Prostate gland (tissue), 2 donors: ENCODE data around the gene CLP1.

Source experiments
- POLR2A ChIP-seq: fragments of 450-650 bp; IDR thresholded peaks from one replicate; pipeline ENCODE4 v1.6.1; 2016; ENCODE audit warnings: antibody characterized with exemption, mild to moderate bottlenecking
- POLR2AphosphoS5 ChIP-seq: sonication (generic); formaldehyde crosslinking; IDR thresholded peaks from one replicate; pipeline ENCODE4 v1.6.1; 2017; ENCODE audit warnings: antibody characterized with exemption
- TF ChIP-seq, protein P1 (sequence below), 4 experiments: fragments of 200-600 bp in 2 of 4; fragments of 450-650 bp in 2 of 4; sonication (generic) in 2 of 4; IDR thresholded peaks; 1 replicate in 3 of 4; 2 replicates in 1 of 4; pipeline ENCODE4 v1.5.1; 2016 to 2019; ENCODE audit warnings: antibody characterized with exemption in 4 of 4, mild to moderate bottlenecking in 2 of 4, moderate library complexity in 2 of 4

DNA sequence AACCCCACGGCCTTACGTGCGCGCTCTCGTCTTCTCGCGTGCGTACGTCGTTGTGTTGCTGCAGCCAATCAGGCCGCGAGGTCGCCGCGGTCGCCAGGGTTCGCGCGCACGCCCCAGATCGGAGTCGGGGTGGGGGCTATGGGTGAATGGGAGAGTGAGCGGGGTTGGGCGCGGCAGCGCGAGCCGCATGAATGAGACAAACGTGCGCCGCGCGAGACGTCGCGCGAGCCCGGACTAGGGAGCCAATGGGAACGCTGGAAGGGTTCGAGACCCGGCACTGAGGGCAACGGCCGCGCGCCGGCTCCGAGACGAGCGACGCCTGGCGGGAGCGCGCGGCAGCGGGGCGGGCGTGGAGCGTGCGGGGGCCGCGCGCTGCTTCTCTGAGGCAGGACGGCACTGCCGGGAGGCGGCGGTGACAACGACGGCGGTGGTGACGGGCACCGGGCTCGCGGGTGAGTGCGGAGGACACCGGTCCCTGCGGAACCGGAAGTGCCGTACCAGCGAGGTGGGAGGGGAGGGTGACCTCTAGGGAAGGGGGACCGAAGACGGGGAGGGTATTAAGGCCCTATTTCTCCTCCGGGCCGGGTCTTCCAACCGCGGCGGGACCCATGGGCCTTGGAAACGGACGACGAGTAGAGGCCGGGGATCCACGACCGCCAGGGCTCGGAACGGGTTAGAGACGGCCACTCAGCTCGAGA lies 10.3 kb downstream of the CLP1 start, which contains the start of gene ZDHHC5:
- TF ChIP-seq, protein P1, sequence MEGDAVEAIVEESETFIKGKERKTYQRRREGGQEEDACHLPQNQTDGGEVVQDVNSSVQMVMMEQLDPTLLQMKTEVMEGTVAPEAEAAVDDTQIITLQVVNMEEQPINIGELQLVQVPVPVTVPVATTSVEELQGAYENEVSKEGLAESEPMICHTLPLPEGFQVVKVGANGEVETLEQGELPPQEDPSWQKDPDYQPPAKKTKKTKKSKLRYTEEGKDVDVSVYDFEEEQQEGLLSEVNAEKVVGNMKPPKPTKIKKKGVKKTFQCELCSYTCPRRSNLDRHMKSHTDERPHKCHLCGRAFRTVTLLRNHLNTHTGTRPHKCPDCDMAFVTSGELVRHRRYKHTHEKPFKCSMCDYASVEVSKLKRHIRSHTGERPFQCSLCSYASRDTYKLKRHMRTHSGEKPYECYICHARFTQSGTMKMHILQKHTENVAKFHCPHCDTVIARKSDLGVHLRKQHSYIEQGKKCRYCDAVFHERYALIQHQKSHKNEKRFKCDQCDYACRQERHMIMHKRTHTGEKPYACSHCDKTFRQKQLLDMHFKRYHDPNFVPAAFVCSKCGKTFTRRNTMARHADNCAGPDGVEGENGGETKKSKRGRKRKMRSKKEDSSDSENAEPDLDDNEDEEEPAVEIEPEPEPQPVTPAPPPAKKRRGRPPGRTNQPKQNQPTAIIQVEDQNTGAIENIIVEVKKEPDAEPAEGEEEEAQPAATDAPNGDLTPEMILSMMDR (IDR thresholded peaks at IDR 0.05) = peak; percentile 56 to 85 (median 73)
- TF ChIP-seq POLR2A (peak; percentile 72), POLR2AphosphoS5 (peak; percentile 88)
